HS-27A (cell line): ENCODE measurements around the gene ZFP90.
"Not testable (repeated sequence)": the region's sequence is repeated elsewhere in the genome, so short reads cannot be mapped to it uniquely, and the experiment has no call there.

Experiments
- DNase-seq: peaks from one replicate; pipeline ENCODE4 v3.0.0-alpha.2; 2012; ENCODE audit warnings: low read depth, missing footprints

The ZFP90 gene

GRCh38 chr16:68538880-68539701 is at the start of gene ZFP90:
Gene ZFP90, plus strand, starts transcription at chr16:68539291. Its CDS starts 502 bp downstream, at chr16:68539793.
- peak; percentile 51 for DNase-seq

DNA sequence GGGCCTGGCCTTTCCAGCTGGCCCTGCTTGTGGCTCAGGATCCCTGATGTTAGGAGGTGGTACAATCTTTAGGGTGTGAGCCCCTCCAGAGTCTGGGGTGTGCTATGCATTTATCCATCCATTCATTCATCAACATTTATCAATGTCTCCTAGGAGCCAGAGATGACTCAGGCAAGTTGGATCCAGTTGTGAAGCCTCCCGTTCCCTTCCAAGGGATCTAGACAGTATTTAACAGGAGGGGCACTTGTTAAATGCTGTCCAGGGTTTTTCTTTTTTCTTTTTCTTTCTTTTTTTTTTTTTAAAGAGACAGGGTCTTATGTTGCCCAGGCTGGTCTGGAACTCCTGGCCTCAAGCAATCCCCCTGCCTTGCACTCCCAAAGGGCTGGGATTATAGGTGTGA is 48.7 kb upstream of the ZFP90 start:
- no peak for DNase-seq

GRCh38 chr16:68490829-68491575 is 48.1 kb upstream of the ZFP90 start:
- DNase-seq = peak; percentile 20

DNA sequence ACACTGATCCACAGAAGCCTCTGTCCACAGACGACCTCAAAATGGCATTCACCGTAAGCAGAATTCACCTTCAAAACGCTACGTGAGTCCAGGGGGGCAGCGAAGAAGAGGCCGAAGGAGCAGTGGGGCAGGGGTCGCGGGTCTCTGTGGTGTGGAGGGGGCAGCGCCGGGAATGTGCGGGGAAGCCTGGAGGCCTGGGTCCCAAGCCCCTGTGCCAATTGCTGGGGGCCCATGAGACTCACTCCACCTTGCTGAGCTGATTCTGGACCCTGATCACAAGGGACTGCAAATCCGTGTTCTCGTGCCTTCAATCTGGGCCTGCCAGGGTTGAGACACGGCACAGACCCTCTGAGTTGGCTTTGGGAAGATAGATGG is 47.5 kb upstream of the ZFP90 start:
- DNase-seq = no peak

DNA sequence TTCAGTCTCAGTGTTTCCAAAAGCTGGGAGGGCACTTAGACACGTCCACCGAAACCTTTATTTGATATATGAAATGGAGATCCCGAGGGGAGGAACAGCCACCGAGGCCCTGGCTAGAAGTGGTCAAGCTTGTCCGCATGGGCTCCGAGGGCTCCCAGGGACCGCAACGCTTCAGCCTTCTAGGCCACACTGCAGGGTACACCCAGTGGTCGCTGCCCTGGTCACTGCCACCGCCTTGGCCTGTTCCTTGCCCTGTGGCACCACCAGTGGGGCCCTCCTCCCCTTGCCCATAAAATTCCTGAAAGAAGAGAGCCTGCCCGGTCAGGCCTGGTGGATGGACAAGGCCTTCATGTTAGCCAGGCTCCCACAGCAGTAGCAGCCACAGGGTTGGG is 46.9 kb upstream of the ZFP90 start:
- no peak for DNase-seq

DNA sequence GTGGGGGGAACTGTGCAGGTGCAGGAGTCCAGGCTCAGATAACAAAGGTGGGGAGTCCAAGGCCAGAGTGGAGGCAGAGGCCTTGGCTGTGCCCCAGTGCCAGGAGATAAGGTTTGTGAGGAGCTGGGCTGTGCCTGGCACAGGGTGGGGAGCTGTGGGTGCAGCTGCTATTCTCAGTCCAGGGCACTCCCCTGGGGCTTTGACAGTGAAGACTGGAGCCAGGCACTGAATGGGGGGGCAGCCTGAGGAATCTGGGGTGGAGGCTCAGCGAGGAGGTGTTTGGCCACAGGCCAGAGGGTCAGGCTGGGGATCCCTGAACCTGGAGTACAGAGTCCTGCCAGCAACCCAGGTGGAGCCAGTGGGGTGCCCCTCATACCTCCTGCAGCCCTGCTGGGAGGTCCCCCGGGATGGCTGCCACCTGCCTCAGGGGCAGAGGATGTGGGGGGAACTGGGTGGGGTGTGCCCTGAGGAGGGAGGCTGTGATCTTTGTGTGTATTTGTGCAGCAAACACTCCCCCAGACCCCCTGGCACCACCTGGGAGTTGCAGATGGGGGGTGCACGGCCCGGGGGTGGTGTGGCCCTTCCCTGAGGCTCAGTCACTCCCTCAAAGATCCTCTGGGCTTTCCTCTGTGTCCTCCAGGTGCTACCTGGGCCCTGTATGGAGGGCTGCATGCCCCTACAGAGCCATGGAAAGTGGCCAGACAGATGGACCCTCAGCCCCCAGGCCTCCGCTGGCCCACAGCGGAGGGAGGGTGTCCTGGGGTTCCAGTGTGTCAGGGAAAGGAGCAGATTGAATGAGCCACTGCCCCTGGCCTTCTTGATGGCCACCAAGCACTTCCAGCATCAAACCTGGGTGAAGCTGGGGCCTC is 46.3 kb upstream of the ZFP90 start:
- no peak for DNase-seq

DNA sequence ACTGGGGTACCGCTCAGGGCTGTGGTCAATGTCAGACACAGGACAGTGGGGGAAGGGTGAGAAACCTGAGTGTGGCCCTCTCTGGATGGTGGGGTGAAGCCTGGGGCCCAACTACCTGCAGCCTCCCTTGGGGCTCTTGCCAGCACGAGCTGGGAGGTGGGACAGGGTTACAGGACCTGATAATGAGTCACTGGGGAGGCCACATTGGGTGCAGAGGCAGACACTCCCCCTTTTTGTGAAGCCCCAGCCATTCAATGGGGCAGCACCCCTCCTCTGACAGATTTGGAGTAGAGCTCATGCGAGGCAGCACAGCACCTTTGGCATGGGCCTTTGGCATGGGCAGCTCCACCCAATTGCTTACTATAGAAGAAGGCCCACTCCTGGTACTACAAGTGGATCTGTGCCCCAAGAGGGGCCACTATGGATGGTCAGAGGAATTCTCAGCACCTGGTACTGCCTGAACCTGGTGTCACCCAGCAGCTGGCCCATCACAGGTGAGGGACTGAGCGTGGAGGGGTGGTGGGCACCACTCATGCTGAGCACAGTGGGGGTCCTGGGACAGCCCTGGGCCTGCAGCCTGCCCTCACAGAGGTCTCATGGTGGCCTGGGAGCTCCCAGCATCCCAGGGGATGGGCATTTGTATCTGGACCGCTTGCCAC is 45.5 kb upstream of the ZFP90 start:
- no peak for DNase-seq

DNA sequence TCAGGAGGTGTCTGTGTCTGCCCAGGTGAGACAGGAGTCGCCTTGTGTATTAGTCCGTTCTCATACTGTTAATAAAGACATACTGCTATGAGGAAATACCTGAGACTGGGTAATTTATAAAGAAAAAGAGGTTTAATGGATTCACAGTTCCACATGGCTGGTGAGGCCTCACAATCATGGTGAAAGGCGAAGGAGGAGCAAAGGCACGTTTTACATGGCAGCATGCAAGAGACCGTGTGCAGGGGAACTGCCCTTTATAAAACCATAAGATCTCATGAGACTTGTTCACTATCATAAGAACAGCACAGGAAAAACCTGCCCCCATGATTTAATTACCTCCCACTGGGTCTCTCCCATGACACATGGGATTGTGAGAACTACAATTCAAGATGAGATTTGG is 44.8 kb upstream of the ZFP90 start:
- not testable (repeated sequence) for DNase-seq

- no peak for DNase-seq
Measured at GRCh38 chr16:68496689-68497088, 42.4 kb upstream of the ZFP90 start.

- no peak for DNase-seq
Measured at GRCh38 chr16:68499006-68499405, 40.1 kb upstream of the ZFP90 start.

GRCh38 chr16:68503334-68503733 is 35.8 kb upstream of the ZFP90 start:
- DNase-seq = no peak

DNA sequence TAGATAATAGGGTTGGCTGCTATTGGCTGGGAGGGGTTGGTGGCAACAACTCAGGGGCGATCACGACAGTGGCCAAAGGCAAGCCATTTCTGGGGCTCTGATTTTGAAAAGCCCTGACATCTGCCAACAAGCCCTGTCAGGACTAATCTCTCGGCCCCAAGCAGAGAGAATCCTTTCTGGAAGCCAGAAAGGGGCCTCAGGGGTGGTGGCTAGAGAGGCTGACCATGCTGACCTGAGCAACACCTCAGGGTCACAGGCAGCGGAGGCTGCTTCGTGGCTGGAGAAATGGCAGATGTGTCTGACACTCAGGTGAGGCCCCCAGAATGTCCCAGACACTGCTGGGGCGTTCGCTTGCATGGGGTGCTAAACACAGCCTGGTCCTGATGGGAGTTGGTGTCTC is 35.0 kb upstream of the ZFP90 start:
- no peak for DNase-seq

- no peak for DNase-seq
Measured at GRCh38 chr16:68506331-68507053, 32.6 kb upstream of the ZFP90 start.

DNA sequence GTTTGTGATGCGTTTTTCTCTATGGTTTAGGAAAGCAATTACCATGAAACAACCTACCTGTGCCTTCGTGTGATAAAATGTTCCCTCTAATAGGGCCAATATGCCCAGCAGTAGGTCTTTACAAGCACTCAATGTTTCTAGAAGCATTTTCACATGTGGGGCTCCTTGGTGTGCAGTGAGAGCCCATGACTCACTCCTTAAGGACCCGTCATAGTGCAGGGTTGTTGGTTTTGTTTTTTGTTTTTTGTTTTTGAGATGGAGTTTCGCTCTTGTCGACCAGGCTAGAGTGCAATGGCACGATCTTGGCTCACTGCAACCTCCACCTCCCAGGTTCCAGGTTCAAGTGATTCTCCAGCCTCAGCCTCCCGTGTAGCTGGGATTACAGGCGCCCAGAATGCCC is 31.1 kb upstream of the ZFP90 start:
- no peak for DNase-seq

DNA sequence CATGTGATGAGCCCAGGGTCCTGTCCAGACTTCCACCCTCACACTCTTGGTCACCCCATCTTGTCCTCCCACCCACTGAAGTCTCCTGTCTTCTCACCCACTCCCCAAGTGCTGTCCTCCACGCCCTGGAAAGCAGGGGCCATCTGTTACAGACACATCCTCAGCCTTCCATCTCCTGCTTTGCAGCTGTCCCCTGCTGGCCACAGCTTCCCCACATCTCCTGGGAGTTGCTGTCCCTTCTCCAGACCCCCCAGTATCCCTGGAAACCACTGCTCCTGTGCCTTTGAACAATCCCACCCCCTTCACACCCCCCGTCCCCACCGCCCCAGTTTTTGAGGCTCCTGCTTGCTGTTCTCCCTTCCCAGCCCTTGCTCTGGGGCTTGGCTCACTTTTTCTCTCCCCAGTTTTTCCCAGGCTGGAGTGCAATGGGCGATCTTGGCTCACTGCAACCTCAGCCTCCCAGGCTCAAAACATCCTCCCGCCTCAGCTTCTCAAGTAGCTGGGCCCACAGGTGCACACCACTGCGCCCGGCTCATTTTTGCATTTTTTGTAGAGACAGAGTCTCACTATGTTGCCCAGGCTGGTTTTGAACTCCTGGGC is 30.4 kb upstream of the ZFP90 start:
- DNase-seq = no peak

GRCh38 chr16:68509381-68509780 is 29.7 kb upstream of the ZFP90 start:
- no peak for DNase-seq

GRCh38 chr16:68510775-68511174 is 28.3 kb upstream of the ZFP90 start:
- DNase-seq = no peak

DNA sequence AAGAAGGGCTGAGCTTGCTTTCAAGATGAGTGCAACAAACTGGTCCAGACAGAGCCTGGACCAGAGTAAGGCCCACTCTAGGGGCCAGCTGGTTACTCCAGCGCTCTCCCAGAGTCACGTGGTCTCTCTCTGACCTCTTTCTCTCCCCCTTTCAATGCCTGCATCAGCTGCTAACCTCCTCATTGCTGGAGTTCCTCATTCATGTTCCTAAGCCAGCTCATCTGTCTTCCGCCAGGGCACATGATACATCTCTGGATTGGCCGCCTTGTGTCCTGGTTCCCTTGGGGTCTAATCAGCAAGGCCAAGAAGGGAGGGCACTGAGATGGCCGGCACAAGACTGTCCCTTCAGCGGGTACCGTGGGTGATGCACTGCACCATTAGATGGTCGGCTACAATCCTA is 26.9 kb upstream of the ZFP90 start:
- DNase-seq = no peak

- no peak for DNase-seq
Measured at GRCh38 chr16:68512742-68513141, 26.3 kb upstream of the ZFP90 start.

GRCh38 chr16:68514511-68514910 is 24.6 kb upstream of the ZFP90 start:
- no peak for DNase-seq

DNA sequence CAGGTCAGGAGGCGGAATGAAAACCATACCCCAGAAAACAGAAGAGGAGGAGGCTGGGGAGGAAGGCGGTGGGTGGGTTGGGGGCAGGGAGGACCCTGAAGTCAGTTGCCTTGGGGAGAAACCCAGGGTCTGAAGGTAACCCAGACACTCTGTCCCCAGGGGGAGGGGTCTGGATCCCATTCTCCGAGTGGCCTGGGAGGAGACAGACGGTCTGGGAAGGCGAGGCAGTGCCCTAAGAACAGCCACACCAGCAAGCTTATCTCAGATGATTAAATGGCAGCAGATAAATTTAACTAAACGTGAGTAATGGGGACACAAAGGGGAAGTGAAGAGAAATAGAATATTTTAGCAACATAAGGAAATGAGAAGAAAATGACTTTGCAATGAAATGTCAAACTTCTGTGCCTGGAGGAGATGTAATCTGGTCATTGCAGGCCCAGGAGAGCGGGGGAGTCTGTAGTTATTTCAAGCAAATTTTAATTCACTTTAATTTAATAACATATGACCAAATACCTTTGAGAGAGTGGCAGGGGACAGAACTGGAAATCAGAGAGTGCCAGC is 21.4 kb upstream of the ZFP90 start:
- DNase-seq = no peak
